ENCODE measurements around the gene LENG8. TPM values are rescaled to one million over a fixed set of nuclear protein-coding genes. Genes with fewer than 3 reads are reported as not detected.
A peak's percentile ranks its signal among the peaks of the same experiment; 100 is the strongest.

LENG8 gene
- total and polyA plus RNA-seq, 12 donors, result 17.4 to 725 (median 90.8) TPM

DNA sequence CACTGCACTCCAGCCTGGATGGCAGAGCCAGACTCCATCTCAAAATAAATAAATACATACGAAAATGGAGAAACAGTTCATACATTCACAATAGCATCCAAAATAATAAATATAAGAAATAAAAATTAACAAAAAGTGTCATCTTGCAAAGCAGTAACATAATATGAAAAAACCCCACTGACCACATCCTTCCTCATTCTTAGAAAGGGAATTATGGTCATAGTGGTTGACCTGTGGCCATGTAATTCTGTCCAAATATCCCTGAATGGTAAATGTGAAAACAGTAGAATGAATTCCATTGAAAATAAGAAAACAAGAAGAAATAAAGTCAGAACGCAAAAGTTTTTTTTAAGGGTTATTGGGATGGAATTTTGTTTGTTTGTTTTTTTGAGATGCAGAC, 31.1 kb downstream of the LENG8 start:
- Histone ChIP-seq H3K36me3 (replicated peaks in 1 of 2) (no peaks in the 10 kb centered on the region), H3K27me3 (no peaks in the 10 kb centered on the region), H3K27ac (no peak overlapping the region), H3K4me1 (replicated peaks in 1 of 2) (no peaks in the 10 kb centered on the region), H3K9me3 (replicated peaks in 1 of 3) (no peaks in the 10 kb centered on the region), H3K4me3 (no peak overlapping the region)
- intact Hi-C loops (cut with DNase I), result loop anchor here in 1 of 2 donors (10.0 kb wide), 1 partner anchor 195 kb away; no protein-coding TSS in a partner anchor
- no peak for DNase-seq
- no peak for TF ChIP-seq POLR2A (IDR thresholded peaks at IDR 0.05)
- TF ChIP-seq CTCF (IDR thresholded peaks at IDR 0.05), result no peak
- 45 to 65% (median 55%) methylated on average over 2 of the region's 2 CpGs for WGBS, 4 donors

DNA sequence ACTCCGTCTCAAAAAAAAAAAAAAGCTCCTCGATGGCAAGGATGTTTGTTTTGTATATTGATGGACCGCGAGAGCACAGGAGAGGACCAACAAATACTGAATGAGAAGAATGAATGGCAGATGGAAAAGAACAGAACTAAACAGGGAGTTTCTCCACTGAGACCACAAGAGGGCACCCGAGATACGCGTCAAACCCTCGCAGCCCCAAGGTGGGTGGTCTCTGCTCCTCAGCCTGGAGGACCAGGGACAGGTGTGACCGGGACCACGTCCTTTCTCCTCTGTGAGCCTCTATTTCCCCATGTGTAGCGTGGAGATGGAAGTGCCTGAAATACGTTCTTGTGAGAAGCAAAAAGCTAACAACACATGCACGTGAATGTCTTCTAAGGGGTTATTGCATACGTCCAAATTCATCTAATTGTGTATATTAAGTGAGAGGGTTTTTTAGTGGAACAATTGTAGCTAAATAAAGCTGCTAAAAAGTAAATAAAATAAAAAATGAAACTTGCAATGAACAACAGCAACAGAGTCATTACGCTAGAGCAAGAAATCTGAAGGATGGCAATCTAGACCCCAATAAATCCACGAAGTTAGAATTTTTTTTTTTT, 32.4 kb downstream of the LENG8 start:
- H3K27ac ChIP-seq, result no peak overlapping the region
- intact Hi-C loops (cut with DNase I), result loop anchor here in 1 of 2 donors (10.0 kb wide), 1 partner anchor 193 kb away; no protein-coding TSS in a partner anchor
- 10 to 12% (median 11%) methylated on average over 16 of the region's 16 CpGs for WGBS, 4 donors
- no peaks in the 10 kb centered on the region for H3K27me3 ChIP-seq
- no peaks in the 10 kb centered on the region for H3K36me3 ChIP-seq (replicated peaks in 1 of 2)
- peak; percentile 15 to 60 (median 46) for TF ChIP-seq CTCF (IDR thresholded peaks at IDR 0.05)
- no peak for TF ChIP-seq POLR2A (IDR thresholded peaks at IDR 0.05)
- H3K9me3 ChIP-seq (replicated peaks in 1 of 3), result no peaks in the 10 kb centered on the region
- DNase-seq, result peak in 3 of 7 donors; percentile 12 to 40 (median 14)
- H3K4me3 ChIP-seq, result no peak overlapping the region
- H3K4me1 ChIP-seq (replicated peaks in 1 of 2), result no peaks in the 10 kb centered on the region

- H3K4me3 ChIP-seq, result no peak overlapping the region
- H3K9me3 ChIP-seq (replicated peaks in 1 of 3), result no peaks in the 10 kb centered on the region
- H3K4me1 ChIP-seq (replicated peaks in 1 of 2), result no peaks in the 10 kb centered on the region
- intact Hi-C loops (cut with DNase I), result loop anchor here in 1 of 2 donors (10.0 kb wide), 1 partner anchor 192 kb away; no protein-coding TSS in a partner anchor
- TF ChIP-seq CTCF (IDR thresholded peaks at IDR 0.05) (no peak), POLR2A (IDR thresholded peaks at IDR 0.05) (no peak)
- no peaks in the 10 kb centered on the region for H3K27me3 ChIP-seq
- H3K36me3 ChIP-seq (replicated peaks in 1 of 2), result no peaks in the 10 kb centered on the region
- DNase-seq, result no peak
- WGBS, 4 donors, result 61 to 76% (median 71%) methylated on average over 3 of the region's 3 CpGs
- H3K27ac ChIP-seq, result no peak overlapping the region
Measured at GRCh38 chr19:54482889-54483288, 33.9 kb downstream of the LENG8 start.

- no peak overlapping the region for H3K27ac ChIP-seq
- DNase-seq, result no peak
- H3K4me3 ChIP-seq, result no peak overlapping the region
- WGBS, 4 donors, result 69 to 76% (median 71%) methylated on average over 10 of the region's 10 CpGs
- intact Hi-C loops (cut with DNase I), result loop anchor here in 1 of 2 donors (10.0 kb wide), 1 partner anchor 190 kb away; no protein-coding TSS in a partner anchor
- no peaks in the 10 kb centered on the region for H3K9me3 ChIP-seq (replicated peaks in 1 of 3)
- TF ChIP-seq POLR2A (IDR thresholded peaks at IDR 0.05), result no peak
- TF ChIP-seq CTCF (IDR thresholded peaks at IDR 0.05), result no peak
- H3K4me1 ChIP-seq (replicated peaks in 1 of 2), result no peaks in the 10 kb centered on the region
- H3K27me3 ChIP-seq, result no peaks in the 10 kb centered on the region
- H3K36me3 ChIP-seq (replicated peaks in 1 of 2), result no peaks in the 10 kb centered on the region
Measured at GRCh38 chr19:54484451-54484850, 35.5 kb downstream of the LENG8 start.

All from adrenal gland (tissue), 12 donors.